ENCODE measurements around the gene TET1. TPM values are rescaled to one million over a fixed set of nuclear protein-coding genes. Genes with fewer than 3 reads are reported as not detected.

TET1 gene
- total and polyA plus RNA-seq, 2 experiments from 2014 or later = 37.2 to 90.5 TPM

GRCh38 chr10:68536973-68537372 lies 23.2 kb upstream of the TET1 start:
- Mint-ChIP-seq H3K27ac (no peak overlapping the region), H3K4me3 (no peak overlapping the region), H3K36me3 (ENCODE audit: low read depth) (no peaks in the 10 kb centered on the region), H3K27me3 (ENCODE audit: insufficient read depth, low read depth, poor library complexity) (peaks cover 8% of the 10 kb centered on the region), H3K4me1 (no peaks in the 10 kb centered on the region), H3K9me3 (no peaks in the 10 kb centered on the region)
- Histone ChIP-seq H3K9me2 (ENCODE audit: insufficient read depth) (no peaks in the 10 kb centered on the region), H3K36me3 (ENCODE audit: insufficient read depth) (no peaks in the 10 kb centered on the region), H3K27ac (ENCODE audit: low read depth) (no peak overlapping the region), H3K4me3 (no peak overlapping the region), H3K79me2 (replicated peaks; ENCODE audit: insufficient read depth) (no peaks in the 10 kb centered on the region), H2AFZ (no peak overlapping the region), H3K4me1 (ENCODE audit: insufficient read depth) (no peaks in the 10 kb centered on the region), H3K4me2 (no peak overlapping the region), H4K20me1 (replicated peaks; ENCODE audit: insufficient read depth) (no peaks in the 10 kb centered on the region), H3F3A (replicated peaks; ENCODE audit: low read depth) (no peaks in the 10 kb centered on the region), H3K27me3 (ENCODE audit: insufficient read depth) (no peaks in the 10 kb centered on the region)
- no peak for DNase-seq (ENCODE audit: low spot score)
- ATAC-seq = no peak
- TF ChIP-seq ZNF331 (CRISPR knock-in tag; IDR thresholded peaks at IDR 0.05; ENCODE audit: low read depth) (no peak), EZH2 (IDR thresholded peaks at IDR 0.05; ENCODE audit: low read depth, unreplicated experiment) (no peak), POLR2AphosphoS5 (IDR thresholded peaks at IDR 0.05; ENCODE audit: low read depth) (no peak)

GRCh38 chr10:68537796-68538195 lies 22.3 kb upstream of the TET1 start:
- Mint-ChIP-seq H3K4me1 (no peaks in the 10 kb centered on the region), H3K4me3 (no peak overlapping the region), H3K27me3 (ENCODE audit: insufficient read depth, low read depth, poor library complexity) (peaks cover 9% of the 10 kb centered on the region), H3K9me3 (no peaks in the 10 kb centered on the region), H3K27ac (no peak overlapping the region), H3K36me3 (ENCODE audit: low read depth) (no peaks in the 10 kb centered on the region)
- Histone ChIP-seq H3K4me1 (ENCODE audit: insufficient read depth) (no peaks in the 10 kb centered on the region), H3K4me2 (no peak overlapping the region), H3K4me3 (no peak overlapping the region), H3F3A (replicated peaks; ENCODE audit: low read depth) (no peaks in the 10 kb centered on the region), H3K27ac (ENCODE audit: low read depth) (no peak overlapping the region), H3K79me2 (replicated peaks; ENCODE audit: insufficient read depth) (no peaks in the 10 kb centered on the region), H3K27me3 (ENCODE audit: insufficient read depth) (no peaks in the 10 kb centered on the region), H4K20me1 (replicated peaks; ENCODE audit: insufficient read depth) (no peaks in the 10 kb centered on the region), H3K9me2 (ENCODE audit: insufficient read depth) (no peaks in the 10 kb centered on the region), H2AFZ (no peak overlapping the region), H3K36me3 (ENCODE audit: insufficient read depth) (no peaks in the 10 kb centered on the region)
- no peak for ATAC-seq
- TF ChIP-seq EZH2 (IDR thresholded peaks at IDR 0.05; ENCODE audit: low read depth, unreplicated experiment) (no peak), ZNF462 (CRISPR knock-in tag; IDR thresholded peaks at IDR 0.05) (no peak), REST (IDR thresholded peaks at IDR 0.05; ENCODE audit: unreplicated experiment) (no peak), ZNF331 (CRISPR knock-in tag; IDR thresholded peaks at IDR 0.05; ENCODE audit: low read depth) (no peak), STAT1 (IDR thresholded peaks at IDR 0.05; ENCODE audit: unreplicated experiment) (no peak), ETS1 (IDR thresholded peaks at IDR 0.05) (no peak)
- DNase-seq (ENCODE audit: low spot score) = no peak

Measured in GM23338 (cell line).